HG03095 (cell line): ENCODE data around the gene VAT1.
"Not testable (repeated sequence)": the region's sequence is repeated elsewhere in the genome, so short reads cannot be mapped to it uniquely, and the experiment has no call there.

Experiments used
- ATAC-seq: cut with Tn5 transposase; IDR thresholded peaks from one replicate; pipeline ENCODE4 v1.9.1; 2021; ENCODE audit warnings: moderate library complexity; ENCODE audit not compliant: unreplicated experiment

Gene VAT1

DNA sequence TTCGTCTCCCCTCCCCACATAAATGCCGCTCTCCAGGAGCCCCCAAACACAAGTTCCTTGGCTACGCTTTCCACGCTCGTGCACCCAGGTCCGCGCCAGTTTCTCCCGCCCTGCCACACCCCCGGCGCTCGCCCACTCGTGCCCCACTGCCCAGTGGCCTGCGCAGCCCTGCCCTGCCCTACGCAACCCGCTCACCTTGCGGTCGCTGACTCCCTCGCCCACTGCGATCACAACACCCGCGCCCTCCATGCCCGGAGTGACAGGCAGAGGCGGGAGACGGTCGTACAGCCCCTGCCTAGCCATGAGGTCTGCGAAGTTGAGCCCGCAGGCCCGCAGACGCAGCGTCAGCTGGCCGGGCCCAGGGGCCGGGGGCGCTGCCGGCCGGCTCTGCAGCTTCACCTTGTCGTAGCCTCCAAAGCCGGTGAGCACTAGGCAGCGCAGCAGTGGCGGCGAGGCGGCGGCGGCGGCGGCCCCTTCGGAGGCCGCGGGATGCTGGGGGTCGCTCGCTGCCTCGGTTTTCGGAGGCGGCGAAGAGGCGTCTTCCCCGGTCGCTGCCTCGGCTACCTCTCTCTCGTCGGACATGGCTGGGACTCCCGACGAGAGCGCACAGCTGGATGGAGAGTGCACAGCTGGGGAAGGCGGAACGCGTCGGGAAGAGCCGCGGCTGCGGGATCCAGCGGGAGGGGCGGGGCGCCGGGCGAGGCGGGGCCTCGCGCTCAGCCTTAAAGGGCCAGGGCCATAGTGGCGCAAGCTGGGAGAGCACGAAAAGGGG, at the start of gene VAT1:
VAT1 (minus strand) TSS at position 645 of the 772 bp plus-strand sequence; CDS start at position 582, 63 bp downstream.
- no peak for ATAC-seq

DNA sequence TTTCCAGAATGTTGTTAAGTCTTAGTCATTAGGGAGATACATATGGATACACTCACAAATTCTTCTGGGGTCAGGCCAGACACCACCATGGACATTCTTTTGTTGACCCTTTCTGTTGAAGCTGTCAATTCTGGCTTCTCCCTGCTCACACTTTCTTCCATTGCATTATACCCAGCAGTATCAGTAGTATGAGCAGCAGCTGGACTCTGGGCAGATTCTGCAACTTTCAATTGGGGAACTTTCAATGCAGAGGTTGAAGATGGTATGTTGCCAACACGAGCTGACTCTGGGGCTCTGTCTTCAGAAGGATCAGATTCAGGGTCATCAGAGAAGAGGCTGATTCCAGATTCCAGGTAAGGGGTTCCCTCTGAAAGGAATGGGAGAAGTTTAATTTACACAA, 48.7 kb upstream of the VAT1 start:
- ATAC-seq, result no peak

DNA sequence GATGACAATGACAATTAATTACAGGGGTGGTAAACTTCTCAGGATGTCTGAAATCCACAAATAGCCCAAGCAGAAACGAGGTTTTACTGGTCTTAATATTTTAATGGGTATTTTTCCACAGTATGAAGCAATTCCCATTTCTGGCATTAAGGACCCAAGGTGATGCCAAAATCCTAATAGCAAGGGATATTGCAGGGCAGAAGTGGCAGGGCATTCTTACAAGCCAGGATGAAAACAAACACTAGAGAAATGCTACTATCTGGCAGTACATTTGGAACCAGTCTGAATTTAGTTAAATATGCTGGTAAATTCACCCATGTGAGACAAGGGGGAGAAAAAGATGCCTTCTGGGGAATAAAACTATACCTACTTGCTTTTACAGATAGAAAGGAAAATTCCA, 48.1 kb upstream of the VAT1 start:
- no peak for ATAC-seq

DNA sequence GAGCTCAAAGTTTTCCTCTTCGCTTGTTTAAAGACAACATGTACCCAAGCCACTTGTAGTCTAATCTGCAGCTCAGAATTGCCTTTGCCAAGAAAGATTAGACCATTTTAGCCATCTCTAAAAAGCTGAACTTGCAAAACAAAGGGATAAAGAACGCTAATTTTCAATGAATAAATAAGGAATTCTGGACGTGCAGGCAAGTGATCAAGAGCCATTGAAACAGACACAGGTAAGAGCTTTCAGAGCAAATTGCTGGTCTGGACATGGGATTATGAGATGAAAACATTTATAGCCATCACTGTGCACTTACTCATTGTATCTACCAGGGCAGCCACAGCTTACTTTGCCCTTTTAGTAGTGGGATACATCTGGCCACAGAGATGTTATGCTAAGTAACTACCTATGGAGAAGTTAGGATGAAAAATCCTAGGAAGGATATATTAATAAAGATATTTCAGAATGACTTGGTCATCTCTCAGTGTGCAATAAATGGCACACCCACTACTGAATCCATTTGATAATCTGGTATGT, 47.2 kb upstream of the VAT1 start:
- no peak for ATAC-seq

DNA sequence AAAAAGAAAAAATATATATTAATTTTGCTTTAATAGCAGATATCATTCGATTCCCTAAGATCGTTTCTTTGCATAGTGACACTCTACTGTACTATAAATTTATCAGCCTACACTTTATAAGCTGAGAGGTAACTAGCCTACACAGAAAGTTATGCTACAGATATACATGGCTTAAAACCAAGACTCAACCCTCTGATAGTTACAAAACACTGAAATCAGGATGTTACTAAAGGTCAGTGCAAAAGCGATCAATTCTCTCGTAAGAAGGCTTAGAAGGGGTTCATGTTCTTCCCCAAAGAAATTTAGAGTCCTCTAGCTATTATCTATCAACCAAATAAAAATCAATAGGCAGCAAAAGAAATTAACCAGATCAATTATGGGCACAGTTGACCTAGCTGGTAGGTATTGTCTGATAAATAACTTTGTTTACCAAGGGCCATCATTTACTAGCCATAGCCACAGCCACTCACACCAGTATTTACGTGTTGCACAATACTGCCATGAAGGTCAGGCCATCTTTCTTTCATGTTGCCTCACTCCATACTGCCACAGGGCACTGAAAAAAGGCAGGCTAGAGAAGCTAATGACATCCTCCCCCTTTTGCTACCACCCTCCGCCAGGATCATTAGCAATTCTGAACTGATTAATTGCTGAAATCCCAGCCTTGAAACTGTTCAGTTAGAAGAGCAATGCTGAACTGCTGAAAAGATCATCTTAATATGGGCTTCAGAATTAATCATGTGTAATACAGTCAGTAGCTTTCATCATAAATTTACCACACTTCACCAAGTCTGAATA, 46.6 kb upstream of the VAT1 start:
- no peak for ATAC-seq

DNA sequence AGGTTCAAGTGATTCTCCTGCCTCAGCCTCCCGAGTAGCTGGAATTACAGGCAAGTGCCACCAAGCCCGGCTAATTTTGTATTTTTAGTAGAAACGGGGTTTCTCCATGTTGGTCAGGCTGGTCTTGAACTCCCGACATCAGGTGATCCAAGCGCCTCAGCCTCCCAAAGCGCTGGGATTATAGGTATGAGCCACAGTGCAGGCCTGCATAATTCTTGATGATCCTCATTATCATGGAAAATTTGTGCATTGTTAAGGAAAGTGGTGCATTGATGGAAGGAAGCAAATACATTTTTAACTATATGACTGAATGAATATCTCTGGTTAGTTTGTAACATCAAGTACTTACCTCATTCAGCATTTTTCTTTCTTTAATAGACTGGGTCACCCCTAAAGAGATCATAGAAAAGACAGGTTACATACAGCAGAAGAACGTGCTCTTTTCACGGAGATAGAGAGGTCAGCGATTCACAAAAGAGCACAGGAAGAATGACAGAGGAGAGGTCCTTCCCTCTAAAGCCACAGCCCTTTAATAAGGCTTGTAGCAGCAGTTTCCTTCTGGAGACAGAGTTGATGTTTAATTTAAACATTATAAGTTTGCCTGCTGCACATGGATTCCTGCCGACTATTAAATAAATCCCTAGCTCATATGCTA, 40.9 kb upstream of the VAT1 start:
- ATAC-seq, result no peak

DNA sequence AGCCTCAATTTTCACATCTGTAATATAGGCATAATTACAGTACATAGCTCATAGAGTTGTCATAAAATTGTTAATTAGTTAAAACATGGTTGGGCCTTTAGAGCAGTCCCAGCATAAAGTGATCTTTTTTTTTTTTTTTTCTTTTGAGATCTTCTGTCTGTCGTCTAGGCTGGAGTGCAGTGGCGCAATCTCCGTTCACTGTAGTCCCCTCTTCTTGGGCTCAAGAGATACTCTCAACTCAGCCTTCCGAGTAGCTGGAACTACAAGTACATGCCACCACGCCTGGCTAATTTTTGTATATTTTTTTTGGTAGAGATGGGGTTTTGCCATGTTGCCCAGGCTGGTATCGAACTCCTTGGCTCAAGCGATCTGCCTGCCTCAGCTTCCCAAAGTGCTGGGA, 33.9 kb upstream of the VAT1 start:
- ATAC-seq, result no peak

DNA sequence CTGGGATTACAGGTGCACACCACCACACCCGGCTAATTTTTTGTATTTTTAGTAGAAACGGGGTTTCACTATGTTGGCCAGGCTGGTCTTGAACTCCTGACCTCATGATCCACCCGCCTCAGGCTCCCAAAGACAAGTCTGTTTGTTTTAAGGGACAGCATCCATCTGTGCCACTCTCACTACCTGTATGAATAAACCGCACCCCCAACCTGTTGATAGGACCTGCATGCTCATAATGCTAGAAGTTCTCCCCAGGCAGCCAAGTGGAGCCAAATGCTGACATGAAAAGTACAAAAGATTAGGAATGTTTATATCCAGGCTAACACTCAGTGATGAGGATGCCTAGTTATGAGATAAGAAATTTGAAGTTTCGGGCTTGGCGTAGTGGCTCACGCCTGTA, 30.8 kb upstream of the VAT1 start:
- ATAC-seq, result not testable (repeated sequence)

DNA sequence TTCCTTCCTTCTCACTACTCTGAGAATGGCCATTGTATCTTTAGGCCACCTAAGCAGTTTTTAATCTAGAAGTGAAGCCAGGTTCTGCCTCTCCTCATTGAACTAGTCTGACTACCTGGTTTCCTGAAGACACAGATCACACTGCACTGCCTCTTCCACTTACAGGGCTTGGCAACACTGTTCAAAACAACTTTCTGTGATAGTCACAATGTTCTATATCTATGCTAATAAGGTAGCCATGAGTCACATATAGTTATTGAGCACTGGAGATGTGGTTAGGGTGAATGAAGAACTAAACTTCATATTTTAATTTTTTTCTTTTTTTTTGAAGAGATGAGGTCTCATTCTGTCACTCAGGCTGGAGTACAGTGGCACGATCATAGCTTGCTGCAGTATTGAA, 29.8 kb upstream of the VAT1 start:
- no peak for ATAC-seq

DNA sequence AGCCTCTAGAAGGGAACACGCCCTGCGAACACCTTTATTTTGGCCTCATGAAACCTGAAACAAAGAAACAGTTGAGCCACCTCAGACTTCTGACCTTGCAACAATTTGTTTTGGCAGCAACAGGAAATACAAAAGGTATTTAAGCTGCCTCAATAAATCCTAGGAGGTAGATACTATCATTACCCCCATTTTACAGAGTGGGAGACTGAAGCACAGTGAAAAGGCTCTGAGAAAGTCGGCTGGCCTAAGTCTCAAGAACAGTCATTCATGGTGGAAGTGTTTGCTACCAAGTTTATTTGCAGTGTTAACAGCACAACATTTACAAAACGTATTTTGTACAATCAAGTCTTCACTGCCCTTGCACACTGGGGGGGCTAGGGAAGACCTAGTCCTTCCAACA, 21.8 kb upstream of the VAT1 start:
- ATAC-seq, result no peak

DNA sequence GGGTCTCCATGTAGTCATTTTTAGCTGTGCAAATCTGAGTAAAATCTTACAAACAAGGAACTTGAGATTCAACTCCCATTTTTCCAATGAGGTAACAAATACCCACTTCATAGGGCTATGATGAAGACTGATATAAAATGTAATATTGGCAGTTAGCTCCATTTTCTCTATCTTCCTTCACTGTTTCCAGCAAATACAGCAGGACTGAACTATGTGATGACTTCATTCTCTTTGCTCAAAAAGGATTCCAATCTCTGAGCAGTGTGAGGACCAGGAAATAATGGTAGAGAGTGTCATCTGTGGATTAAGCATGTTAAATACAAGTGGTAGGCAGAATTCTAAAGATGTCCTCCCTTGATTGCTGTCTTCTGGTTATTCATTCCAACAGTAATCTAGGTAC, 21.1 kb upstream of the VAT1 start:
- no peak for ATAC-seq

DNA sequence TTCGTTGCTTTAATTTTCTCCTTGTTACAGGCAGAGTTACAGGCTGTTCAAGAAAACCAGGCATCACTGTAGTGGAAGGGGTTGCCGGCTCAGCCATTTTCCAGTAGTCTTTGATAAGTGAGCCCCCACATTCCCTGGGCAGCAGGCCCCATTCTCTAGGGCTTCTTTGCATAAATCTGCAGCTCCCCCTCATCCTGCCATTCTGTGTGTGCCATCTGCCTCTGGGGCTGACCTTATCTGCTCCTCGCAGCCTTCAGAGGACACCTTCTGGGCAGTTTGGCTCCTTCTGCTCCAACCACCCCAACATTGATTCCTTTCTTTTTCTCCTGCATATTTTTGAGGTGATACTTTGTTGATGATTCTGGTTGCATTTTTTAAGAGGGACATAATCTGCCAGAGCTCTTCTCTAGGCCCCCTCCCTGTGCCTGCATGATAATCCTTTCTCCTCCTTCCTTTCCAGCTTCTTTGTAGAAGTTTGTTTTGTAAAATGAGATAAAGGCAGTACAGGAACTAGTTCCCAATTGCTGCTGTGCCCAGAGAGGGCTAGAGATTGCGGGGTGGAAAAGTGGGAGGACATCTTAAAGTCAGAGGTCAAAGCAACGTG, 19.9 kb upstream of the VAT1 start:
- ATAC-seq, result no peak

DNA sequence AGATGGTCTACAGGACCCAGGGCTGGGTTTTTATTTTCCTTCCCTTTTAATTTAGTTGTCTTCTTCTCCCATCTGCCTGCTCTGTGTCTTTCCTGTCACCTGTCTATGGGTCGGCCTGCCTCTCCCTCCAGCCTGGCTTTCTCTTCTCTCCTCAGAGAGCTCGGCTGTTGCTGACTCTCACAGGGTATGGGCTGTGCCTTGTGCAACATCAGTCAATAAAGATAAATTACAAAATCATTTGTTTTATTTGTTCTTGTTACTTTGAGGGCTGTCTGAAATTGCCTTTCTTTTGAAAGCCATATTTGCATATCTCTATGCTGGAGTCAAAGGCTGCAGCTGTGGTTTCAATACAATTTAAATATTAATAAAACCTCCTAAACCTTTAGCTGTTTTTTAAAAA, 18.5 kb upstream of the VAT1 start:
- no peak for ATAC-seq

DNA sequence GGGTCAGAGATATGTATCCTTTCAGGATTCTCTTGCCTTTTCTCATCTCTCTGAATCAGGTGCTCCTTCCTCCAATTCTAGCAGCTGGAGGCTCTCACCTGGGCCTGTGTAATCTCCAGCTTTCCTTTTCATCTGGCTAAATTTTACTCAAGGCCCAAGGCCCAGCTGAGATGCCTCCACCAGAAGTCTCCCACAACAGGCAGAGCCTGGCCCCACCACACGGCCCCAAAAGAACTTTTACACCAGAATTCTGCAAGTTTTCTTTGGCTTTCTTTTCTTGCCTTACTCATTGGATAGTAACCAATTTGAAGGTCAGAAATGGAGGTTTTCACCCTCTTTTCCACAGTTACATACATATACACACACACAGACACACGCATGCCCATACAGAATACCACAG, 17.5 kb upstream of the VAT1 start:
- ATAC-seq, result no peak

DNA sequence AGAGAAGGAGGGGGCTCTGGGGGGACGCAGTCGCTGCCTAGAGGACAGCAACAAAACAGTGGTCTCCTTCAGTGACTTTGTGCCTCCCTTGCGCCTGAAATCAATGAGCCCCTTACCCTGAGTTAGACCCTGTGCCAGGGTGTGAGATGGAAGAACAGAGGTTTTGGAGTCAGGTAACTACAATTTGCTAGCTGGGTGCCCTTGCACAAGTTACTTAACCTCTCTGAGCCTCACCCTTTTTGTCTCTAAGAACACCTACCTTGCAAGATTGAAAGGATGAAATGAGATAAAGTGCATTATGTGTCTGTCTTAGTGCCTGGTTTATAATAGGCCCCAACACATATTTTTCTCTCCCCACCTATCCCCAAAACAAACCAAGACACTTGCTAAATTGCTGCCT, 12.7 kb upstream of the VAT1 start:
- no peak for ATAC-seq

DNA sequence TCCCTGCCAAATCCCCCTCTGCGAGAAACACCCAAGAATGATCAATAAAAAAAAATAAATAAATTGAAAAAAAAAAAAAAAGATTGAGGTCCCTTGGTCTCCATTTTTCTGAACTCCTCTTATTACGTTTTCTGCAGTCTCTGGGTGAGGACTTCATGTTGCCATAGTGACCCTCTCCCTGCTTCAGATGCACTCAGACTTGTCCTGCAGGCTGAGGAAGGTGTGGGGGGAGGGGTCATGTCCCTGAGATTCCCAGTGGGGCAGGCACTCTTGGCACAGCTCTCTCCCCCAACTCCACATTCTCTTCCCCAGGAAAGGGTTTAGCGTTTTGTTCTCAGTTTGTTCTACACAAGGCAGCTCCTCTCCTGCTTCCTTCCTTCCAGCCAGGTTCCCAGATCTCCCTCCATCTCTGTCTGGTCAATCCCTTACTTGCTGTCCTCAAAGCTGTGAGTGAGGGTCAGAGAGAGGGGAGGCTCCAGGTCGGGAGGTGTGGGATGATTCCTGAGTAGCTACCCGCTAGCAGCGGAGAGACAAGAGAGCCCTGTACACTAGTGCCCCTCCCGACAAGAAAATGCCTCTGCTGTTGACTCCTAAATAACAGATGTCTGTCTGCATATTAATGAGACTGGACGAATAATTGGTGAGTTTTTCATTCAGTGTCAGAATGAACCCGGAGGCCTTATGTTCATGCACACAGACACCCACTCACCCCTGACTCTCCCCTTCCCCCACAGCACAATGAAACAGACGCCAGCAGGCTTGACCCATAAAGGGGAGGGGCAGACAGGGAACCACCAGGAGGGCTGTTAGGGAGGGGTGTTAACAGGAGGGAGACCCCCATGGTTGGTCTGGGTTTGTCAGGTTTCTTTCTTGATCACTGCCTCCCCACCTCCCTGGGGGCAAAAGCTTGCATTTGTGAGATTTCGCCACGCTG, 12.0 kb upstream of the VAT1 start:
- no peak for ATAC-seq

DNA sequence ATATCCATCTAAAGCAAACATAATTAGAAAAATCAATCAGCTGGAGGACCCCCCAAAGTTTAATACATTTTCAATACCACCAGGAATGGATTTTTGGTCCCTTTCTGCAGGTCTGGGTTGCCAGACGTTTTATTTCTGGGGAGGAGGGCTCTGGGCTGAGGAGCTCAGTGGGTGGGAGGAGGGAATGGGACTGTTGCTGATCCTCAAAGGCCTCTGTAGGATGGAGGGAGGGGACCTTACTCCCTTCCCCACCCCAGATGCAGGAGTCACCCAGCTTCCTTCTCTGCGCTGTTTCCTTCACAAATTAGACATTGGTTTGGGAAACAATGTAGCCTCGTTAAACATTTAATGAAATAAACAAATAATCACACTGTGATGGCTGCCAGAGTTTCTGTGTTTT, 9.5 kb upstream of the VAT1 start:
- no peak for ATAC-seq

DNA sequence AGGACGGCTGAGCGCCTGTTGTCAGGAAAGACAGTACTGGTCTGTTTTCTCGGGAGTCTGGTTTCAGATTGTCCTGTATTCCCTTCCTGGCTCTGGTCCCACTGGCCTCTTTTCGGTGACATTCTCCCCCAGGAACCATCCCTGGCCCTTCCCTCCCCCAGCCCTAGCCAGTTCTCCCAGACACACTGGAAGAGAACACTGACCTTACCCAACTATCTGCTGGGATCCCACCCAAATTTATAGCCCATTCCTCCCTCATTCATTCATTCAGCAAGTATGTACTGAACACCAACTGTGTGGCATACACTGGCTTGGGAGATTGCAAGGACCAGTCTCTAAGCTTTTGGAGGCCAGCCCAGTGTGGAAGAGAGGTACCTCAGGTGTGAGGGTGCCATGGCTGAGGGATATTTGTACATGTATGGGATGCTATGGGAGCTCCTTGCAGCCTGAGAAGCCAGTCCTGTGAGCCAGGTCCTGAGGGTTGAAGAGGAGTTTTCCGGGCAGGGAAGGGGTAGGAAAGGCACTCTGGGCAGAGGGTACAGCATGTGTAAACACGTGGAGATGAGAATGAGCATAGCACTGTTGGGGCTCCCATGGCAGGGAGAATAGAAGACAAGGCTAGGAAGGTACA, 8.1 kb upstream of the VAT1 start:
- no peak for ATAC-seq

DNA sequence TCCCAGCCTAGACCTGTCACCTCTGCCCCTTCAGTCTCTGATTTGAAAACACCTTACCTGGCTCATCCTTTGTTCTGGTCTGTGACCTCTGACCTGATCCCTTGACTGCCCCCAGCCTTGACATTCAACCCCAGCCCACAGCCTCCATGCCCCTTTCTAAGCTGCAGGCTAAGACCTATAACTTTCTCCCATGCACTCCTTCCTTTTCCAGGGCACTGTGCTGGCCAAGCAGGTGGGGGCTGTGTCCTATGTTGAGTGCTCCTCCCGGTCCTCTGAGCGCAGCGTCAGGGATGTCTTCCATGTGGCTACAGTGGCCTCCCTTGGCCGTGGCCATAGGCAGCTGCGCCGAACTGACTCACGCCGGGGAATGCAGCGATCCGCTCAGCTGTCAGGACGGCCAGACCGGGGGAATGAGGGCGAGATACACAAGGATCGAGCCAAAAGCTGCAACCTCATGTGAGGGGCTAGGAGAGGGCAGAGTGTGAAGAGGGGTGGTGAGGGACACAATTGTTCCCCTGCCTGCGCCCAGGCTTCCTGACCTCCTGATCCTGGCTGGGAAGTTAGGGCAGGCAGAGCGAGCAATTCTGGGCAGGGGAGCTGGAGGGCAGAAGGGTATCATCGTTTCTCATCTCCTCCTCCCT, 6.2 kb upstream of the VAT1 start:
- no peak for ATAC-seq
